Measurements from ENCODE around the gene PRKN. TPM values are rescaled to one million over a fixed set of nuclear protein-coding genes. Genes with fewer than 3 reads are reported as not detected.

Gene PRKN
- total RNA-seq, 4 donors from 2014 or later: 8.4 to 44.8 (median 12.6) TPM

DNA sequence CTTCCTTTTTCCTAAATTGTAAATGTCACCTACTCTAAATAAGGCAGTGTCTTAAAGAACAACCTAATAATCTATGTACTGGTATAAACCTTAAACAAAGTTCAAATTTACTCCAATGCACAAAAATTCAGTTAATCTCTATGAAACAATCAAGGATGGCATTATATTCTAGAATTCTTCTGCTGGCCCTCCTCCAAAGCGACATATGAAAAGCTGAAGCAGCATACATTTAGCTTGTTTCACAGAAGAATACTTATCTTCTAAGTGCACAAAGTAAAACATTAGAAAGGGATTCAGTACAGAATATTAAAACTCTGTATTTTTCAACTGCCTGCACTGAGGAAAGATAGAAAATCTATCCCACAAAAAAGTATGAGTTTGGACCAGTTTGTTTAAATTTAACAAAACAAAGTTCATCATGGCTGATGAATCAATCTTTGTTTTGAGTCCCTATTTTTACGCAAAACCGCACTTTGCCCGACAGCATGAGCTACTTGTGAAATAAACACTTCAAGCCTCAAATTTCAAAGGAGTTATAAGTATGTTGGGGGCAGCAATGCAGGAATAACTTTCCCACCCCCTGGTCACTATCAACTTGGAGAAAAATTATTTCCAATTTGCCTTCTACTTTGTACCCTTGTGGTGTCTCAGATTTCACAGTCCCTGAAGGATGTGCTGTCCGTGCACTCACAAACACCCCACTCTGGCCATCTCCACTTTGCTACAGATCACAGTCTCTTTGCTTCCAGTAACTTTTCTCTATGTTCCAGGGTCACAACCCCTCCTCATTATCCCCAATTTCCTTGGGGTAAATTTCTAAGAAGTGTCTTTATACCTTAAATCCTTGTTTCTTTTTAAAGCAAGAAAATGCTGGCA, 238.2 kb downstream of the PRKN start:
- DNase-seq (ENCODE audit: low spot score): no peak
- TF ChIP-seq, protein P1, sequence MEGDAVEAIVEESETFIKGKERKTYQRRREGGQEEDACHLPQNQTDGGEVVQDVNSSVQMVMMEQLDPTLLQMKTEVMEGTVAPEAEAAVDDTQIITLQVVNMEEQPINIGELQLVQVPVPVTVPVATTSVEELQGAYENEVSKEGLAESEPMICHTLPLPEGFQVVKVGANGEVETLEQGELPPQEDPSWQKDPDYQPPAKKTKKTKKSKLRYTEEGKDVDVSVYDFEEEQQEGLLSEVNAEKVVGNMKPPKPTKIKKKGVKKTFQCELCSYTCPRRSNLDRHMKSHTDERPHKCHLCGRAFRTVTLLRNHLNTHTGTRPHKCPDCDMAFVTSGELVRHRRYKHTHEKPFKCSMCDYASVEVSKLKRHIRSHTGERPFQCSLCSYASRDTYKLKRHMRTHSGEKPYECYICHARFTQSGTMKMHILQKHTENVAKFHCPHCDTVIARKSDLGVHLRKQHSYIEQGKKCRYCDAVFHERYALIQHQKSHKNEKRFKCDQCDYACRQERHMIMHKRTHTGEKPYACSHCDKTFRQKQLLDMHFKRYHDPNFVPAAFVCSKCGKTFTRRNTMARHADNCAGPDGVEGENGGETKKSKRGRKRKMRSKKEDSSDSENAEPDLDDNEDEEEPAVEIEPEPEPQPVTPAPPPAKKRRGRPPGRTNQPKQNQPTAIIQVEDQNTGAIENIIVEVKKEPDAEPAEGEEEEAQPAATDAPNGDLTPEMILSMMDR (IDR thresholded peaks at IDR 0.05): no peak
- ATAC-seq (ENCODE audit: low FRiP score): no peak

DNA sequence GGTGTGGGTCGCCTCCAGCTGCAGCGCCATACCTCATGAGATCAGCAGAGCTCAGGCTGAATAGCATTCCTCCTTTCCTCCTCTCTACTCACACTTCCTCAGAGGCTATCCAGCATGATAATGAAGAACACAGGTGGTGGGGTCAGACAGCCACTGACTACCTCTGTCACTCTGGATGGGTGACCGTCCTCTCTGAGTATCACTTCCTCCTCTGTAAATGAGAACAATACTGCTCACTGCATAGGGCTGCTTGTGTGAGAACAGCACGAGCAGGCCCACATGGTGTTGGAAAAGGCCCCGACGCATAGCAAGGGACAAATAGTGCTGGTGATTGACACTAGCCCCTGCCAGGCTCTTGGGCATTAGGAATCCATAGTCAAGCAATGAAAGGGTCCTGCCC, 239.1 kb downstream of the PRKN start:
- TF ChIP-seq, protein P1 (IDR thresholded peaks at IDR 0.05): no peak
- DNase-seq (ENCODE audit: low spot score) (no peak), ATAC-seq (ENCODE audit: low FRiP score) (no peak)

DNA sequence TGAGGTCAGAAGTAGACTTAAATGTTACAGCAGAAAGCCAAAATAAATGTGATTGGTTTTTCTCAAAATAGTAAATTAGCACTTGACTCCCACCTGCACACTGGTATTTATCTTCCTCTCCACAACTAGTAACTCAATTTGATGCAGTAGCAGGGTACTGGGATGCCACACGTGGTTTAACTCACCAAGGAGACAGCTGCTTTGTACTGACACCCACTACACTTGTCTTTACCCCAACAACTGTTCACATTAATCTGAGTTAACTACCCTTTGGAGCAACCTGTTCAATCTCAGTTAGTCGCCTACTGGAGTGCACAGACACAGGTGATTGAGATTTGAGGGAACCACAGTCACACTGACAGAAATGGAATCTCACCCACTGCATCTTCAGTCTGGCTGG, 242.1 kb downstream of the PRKN start:
- DNase-seq (ENCODE audit: low spot score): no peak
- TF ChIP-seq, protein P1 (IDR thresholded peaks at IDR 0.05): no peak
- no peak for ATAC-seq (ENCODE audit: low FRiP score)

DNA sequence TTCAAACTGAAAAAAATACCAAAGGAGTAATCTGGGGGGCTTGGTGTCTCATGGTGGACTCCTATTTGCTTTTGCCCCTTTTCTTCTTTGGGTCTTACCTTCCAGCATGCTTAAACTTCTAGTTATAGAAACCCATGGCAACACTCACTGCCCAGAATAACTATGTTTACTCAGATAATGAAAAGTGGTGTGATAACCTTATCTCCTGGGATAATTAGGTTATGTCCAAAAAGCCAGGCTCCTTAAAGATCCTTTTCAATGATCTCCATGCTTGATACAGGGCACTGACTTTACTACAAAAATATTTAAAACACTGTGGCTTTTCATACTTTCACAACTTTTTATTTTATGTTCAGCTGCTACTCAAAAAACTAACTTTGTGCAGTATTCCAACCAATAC, 245.6 kb downstream of the PRKN start:
- no peak for ATAC-seq (ENCODE audit: low FRiP score)
- DNase-seq (ENCODE audit: low spot score): no peak
- TF ChIP-seq, protein P1 (IDR thresholded peaks at IDR 0.05): no peak

DNA sequence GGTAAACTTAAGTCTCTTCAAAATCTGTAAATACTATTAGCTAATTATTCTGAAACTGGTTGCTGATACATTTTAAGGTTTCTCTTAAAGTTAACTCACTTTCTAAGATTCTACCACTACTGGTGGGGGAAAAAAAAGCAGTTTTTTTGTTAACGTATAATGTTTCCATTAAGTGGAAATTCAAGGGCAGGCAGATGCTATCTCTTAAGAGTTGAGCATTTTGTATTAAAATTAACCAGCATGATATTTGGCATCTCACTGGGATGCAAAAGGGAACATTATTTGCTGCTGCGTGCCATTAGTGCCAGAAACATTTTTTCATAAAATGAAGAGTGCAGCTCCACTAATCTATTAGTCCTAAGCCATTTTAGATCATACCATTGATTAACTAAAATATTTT, 246.2 kb downstream of the PRKN start:
- no peak for ATAC-seq (ENCODE audit: low FRiP score)
- TF ChIP-seq, protein P1 (IDR thresholded peaks at IDR 0.05): no peak
- DNase-seq (ENCODE audit: low spot score): no peak

DNA sequence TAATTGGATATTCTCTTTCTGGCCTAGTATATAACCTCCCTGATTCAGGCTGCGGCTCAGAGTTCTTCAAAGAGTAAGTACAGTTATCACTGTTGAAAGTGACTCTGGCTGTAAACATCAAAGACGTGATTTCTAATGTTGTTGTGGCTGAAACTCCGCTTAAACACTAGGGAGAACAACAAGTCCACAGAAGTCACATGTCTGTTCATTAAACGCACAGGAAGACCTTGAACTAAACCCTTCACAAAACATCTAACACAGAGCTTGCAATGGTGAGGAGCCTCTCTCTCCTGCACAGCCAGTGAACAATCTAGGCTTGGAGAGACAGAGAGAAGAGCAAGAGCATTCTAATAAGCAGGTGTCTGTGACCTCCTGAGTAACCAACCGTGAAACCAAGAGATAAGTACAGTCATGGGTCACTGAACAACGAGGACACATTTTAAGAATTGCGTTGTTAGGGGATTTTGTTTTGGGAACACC, 249.3 kb downstream of the PRKN start:
- DNase-seq (ENCODE audit: low spot score) (no peak), ATAC-seq (ENCODE audit: low FRiP score) (no peak)
- TF ChIP-seq, protein P1 (IDR thresholded peaks at IDR 0.05): no peak

DNA sequence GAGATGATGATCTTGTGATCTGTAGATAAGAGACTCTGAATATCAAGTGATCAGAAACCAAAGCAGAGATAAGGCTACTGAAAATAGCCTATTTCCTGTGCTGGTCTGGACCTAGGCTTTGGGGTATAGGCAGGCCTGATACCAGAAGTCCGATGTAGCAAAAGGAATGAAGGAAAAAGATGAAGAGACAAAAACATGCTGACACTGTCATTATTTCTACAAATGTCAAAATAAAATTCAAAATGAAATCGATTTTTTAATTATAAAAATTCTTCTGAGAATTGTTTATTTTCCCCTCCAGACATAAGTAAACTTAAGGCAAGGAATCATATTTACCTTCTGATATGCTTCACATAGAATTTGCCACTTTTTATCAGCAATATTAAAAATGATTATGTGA, 252.8 kb downstream of the PRKN start:
- DNase-seq (ENCODE audit: low spot score) (no peak), ATAC-seq (ENCODE audit: low FRiP score) (no peak)
- TF ChIP-seq, protein P1 (IDR thresholded peaks at IDR 0.05): no peak

All from omental fat pad (tissue), 4 donors.